ENCODE measurements around the gene HOXD10. TPM values are rescaled to one million over a fixed set of nuclear protein-coding genes. Genes with fewer than 3 reads are reported as not detected.

The HOXD10 gene
- total and polyA plus RNA-seq, 4 donors, result not detected

GRCh38 chr2:176125772-176126054 is 9.1 kb downstream of the HOXD10 start:
- no peak for DNase-seq (ENCODE audit: low spot score)
- Histone ChIP-seq H3K27me3 (ENCODE audit: control insufficient read depth in 4 of 4, insufficient read depth in 4 of 4, low read length in 3 of 4) (peaks cover 15 to 40% (median 25%) of the 10 kb centered on the region in 4 donors), H3K9me3 (ENCODE audit: control insufficient read depth in 4 of 4, low read length in 3 of 4) (peaks cover 0 to 3% (median 0%) of the 10 kb centered on the region in 4 donors), H3K27ac (ENCODE audit: low read depth in 1 of 2, low read length in 2 of 2) (no peak overlapping the region), H3K36me3 (ENCODE audit: control insufficient read depth in 4 of 4, insufficient read depth in 3 of 4, low read depth in 1 of 4, low read length in 3 of 4) (no peaks in the 10 kb centered on the region), H3K4me1 (ENCODE audit: control insufficient read depth in 4 of 4, insufficient read depth in 4 of 4, low read length in 3 of 4) (peaks cover 4 to 18% (median 13%) of the 10 kb centered on the region in 4 donors), H3K9ac (ENCODE audit: low read depth in 1 of 2, low read length in 2 of 2) (no peak overlapping the region), H3K4me3 (ENCODE audit: low read depth in 1 of 3, low read length in 3 of 3) (no peak overlapping the region)
- TF ChIP-seq JUND (IDR thresholded peaks at IDR 0.05) (no peak), FOXA1 (IDR thresholded peaks at IDR 0.05) (no peak), YY1 (IDR thresholded peaks at IDR 0.05) (no peak), FOXA2 (IDR thresholded peaks at IDR 0.05) (no peak), SP1 (IDR thresholded peaks at IDR 0.05) (no peak), RAD21 (IDR thresholded peaks at IDR 0.05) (no peak)
- TF ChIP-seq, protein P1, sequence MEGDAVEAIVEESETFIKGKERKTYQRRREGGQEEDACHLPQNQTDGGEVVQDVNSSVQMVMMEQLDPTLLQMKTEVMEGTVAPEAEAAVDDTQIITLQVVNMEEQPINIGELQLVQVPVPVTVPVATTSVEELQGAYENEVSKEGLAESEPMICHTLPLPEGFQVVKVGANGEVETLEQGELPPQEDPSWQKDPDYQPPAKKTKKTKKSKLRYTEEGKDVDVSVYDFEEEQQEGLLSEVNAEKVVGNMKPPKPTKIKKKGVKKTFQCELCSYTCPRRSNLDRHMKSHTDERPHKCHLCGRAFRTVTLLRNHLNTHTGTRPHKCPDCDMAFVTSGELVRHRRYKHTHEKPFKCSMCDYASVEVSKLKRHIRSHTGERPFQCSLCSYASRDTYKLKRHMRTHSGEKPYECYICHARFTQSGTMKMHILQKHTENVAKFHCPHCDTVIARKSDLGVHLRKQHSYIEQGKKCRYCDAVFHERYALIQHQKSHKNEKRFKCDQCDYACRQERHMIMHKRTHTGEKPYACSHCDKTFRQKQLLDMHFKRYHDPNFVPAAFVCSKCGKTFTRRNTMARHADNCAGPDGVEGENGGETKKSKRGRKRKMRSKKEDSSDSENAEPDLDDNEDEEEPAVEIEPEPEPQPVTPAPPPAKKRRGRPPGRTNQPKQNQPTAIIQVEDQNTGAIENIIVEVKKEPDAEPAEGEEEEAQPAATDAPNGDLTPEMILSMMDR (IDR thresholded peaks at IDR 0.05; ENCODE audit: low read depth, low read length, missing input control), result no peak
- TF ChIP-seq, protein P2, sequence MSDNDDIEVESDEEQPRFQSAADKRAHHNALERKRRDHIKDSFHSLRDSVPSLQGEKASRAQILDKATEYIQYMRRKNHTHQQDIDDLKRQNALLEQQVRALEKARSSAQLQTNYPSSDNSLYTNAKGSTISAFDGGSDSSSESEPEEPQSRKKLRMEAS (IDR thresholded peaks at IDR 0.05), result no peak
- 17% methylated on average over 6 of the region's 6 CpGs for WGBS

- Histone ChIP-seq H3K27me3 (ENCODE audit: control insufficient read depth in 4 of 4, insufficient read depth in 4 of 4, low read length in 3 of 4) (peaks cover 10 to 42% (median 25%) of the 10 kb centered on the region in 4 donors), H3K36me3 (ENCODE audit: control insufficient read depth in 4 of 4, insufficient read depth in 3 of 4, low read depth in 1 of 4, low read length in 3 of 4) (no peaks in the 10 kb centered on the region), H3K4me3 (ENCODE audit: low read depth in 1 of 3, low read length in 3 of 3) (no peak overlapping the region), H3K4me1 (ENCODE audit: control insufficient read depth in 4 of 4, insufficient read depth in 4 of 4, low read length in 3 of 4) (peaks cover 6 to 20% (median 13%) of the 10 kb centered on the region in 4 donors), H3K9me3 (ENCODE audit: control insufficient read depth in 4 of 4, low read length in 3 of 4) (peaks cover 0 to 10% (median 0%) of the 10 kb centered on the region in 4 donors), H3K9ac (ENCODE audit: low read depth in 1 of 2, low read length in 2 of 2) (no peak overlapping the region), H3K27ac (ENCODE audit: low read depth in 1 of 2, low read length in 2 of 2) (no peak overlapping the region)
- WGBS, result 3% methylated on average over 13 of the region's 13 CpGs
- peak; percentile 76 for DNase-seq (ENCODE audit: low spot score)
- TF ChIP-seq, protein P3, sequence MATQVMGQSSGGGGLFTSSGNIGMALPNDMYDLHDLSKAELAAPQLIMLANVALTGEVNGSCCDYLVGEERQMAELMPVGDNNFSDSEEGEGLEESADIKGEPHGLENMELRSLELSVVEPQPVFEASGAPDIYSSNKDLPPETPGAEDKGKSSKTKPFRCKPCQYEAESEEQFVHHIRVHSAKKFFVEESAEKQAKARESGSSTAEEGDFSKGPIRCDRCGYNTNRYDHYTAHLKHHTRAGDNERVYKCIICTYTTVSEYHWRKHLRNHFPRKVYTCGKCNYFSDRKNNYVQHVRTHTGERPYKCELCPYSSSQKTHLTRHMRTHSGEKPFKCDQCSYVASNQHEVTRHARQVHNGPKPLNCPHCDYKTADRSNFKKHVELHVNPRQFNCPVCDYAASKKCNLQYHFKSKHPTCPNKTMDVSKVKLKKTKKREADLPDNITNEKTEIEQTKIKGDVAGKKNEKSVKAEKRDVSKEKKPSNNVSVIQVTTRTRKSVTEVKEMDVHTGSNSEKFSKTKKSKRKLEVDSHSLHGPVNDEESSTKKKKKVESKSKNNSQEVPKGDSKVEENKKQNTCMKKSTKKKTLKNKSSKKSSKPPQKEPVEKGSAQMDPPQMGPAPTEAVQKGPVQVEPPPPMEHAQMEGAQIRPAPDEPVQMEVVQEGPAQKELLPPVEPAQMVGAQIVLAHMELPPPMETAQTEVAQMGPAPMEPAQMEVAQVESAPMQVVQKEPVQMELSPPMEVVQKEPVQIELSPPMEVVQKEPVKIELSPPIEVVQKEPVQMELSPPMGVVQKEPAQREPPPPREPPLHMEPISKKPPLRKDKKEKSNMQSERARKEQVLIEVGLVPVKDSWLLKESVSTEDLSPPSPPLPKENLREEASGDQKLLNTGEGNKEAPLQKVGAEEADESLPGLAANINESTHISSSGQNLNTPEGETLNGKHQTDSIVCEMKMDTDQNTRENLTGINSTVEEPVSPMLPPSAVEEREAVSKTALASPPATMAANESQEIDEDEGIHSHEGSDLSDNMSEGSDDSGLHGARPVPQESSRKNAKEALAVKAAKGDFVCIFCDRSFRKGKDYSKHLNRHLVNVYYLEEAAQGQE (IDR thresholded peaks at IDR 0.05), result no peak
- TF ChIP-seq RAD21 (IDR thresholded peaks at IDR 0.05), result peak; percentile 88 to 89
- TF ChIP-seq, protein P4, sequence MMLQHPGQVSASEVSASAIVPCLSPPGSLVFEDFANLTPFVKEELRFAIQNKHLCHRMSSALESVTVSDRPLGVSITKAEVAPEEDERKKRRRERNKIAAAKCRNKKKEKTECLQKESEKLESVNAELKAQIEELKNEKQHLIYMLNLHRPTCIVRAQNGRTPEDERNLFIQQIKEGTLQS (IDR thresholded peaks at IDR 0.05), result peak; percentile 31
- TF ChIP-seq, protein P1 (IDR thresholded peaks at IDR 0.05; ENCODE audit: low read depth, low read length, missing input control), result peak; percentile 94
- no peak for TF ChIP-seq RXRA (IDR thresholded peaks at IDR 0.05)
- TF ChIP-seq YY1 (IDR thresholded peaks at IDR 0.05), result no peak
Observed at GRCh38 chr2:176126929-176127773, 10.6 kb downstream of the HOXD10 start.
